GM10248 (cell line): ENCODE results near the gene GAL.

Experiments used
- CTCF ChIA-PET: fragments of 300-600 bp; sonication (Branson Sonifier 250); formaldehyde crosslinking; extraction: SDS; loops from one replicate; lab custom pipeline; 2021; ENCODE audit warnings: antibody characterized with exemption; lab: Yijun Ruan, JAX
- POLR2A ChIA-PET: fragments of 350-650 bp; sonication (Branson Sonifier 250); formaldehyde crosslinking; extraction: SDS; loops from one replicate; lab custom pipeline; 2020; ENCODE audit warnings: antibody characterized with exemption; lab: Yijun Ruan, JAX
- DNase-seq: peaks from one replicate; pipeline ENCODE4 v3.0.0; 2012; ENCODE audit errors: extremely low spot score
- TF ChIP-seq, protein P1 (sequence below): IDR thresholded peaks from 2 replicates; pipeline ENCODE4 v1.5.1; 2012; ENCODE audit warnings: mild to moderate bottlenecking, low read depth; ENCODE audit errors: extremely low read depth, missing control alignments, control extremely low read depth

The GAL gene

GRCh38 chr11:68692115-68692514, 7.8 kb downstream of the GAL start:
- ChIA-PET POLR2A (no interaction called here), CTCF (no interaction called here)
- TF ChIP-seq, protein P1, sequence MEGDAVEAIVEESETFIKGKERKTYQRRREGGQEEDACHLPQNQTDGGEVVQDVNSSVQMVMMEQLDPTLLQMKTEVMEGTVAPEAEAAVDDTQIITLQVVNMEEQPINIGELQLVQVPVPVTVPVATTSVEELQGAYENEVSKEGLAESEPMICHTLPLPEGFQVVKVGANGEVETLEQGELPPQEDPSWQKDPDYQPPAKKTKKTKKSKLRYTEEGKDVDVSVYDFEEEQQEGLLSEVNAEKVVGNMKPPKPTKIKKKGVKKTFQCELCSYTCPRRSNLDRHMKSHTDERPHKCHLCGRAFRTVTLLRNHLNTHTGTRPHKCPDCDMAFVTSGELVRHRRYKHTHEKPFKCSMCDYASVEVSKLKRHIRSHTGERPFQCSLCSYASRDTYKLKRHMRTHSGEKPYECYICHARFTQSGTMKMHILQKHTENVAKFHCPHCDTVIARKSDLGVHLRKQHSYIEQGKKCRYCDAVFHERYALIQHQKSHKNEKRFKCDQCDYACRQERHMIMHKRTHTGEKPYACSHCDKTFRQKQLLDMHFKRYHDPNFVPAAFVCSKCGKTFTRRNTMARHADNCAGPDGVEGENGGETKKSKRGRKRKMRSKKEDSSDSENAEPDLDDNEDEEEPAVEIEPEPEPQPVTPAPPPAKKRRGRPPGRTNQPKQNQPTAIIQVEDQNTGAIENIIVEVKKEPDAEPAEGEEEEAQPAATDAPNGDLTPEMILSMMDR, result no peak
- no peak for DNase-seq

- CTCF ChIA-PET, result no interaction called here
- POLR2A ChIA-PET, result no interaction called here
- DNase-seq, result no peak
- TF ChIP-seq, protein P1, result no peak
Observed at GRCh38 chr11:68692871-68693483, 8.6 kb downstream of the GAL start.

- TF ChIP-seq, protein P1, result no peak
- POLR2A ChIA-PET, result no interaction called here
- no peak for DNase-seq
- CTCF ChIA-PET, result no interaction called here
Observed at GRCh38 chr11:68693484-68693882, 9.1 kb downstream of the GAL start.

GRCh38 chr11:68694431-68695297, 10.3 kb downstream of the GAL start:
- no peak for DNase-seq
- TF ChIP-seq, protein P1, result no peak
- POLR2A ChIA-PET, result no interaction called here
- CTCF ChIA-PET, result no interaction called here

- CTCF ChIA-PET, result no interaction called here
Observed at GRCh38 chr11:68695531-68695930, 11.2 kb downstream of the GAL start.

DNA sequence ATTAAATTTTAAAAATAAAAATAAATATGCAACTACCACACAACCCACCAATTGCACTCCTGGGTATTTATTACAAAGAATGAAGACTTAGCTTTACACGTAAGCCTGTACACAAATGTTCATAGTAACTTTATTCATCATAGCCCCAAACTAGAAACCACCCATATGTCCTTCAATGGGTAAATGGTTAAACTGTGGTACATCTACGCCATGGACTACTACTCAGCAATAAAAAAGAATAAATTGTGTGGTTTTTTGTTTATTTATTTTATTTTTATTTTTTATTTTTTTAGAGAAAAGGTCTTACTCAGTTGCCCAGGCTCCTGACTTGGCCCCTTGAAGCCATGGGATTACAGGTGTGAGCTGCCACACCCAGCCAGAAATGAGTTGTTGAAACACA, 14.6 kb downstream of the GAL start:
- CTCF ChIA-PET, result no interaction called here
- no peak for DNase-seq
- TF ChIP-seq, protein P1, result no peak
- POLR2A ChIA-PET, result no interaction called here

More at GRCh38 chr11:68695531-68695930, 11.2 kb downstream of the GAL start:
- POLR2A ChIA-PET, result no interaction called here
- TF ChIP-seq, protein P1, result no peak
- DNase-seq, result no peak
